ENCODE data around the gene SLX4. TPM values are rescaled to one million over a fixed set of nuclear protein-coding genes. Genes with fewer than 3 reads are reported as not detected.

SLX4 gene
- polyA plus RNA-seq, 2 of the 4 experiments (the other 2 are of a cell fraction), result 3.0 to 5.0 TPM

- Histone ChIP-seq H3K27ac (no peak overlapping the region), H3K4me2 (no peak overlapping the region), H3K9me3 (peaks cover 6% of the 10 kb centered on the region; the same call in 1 of the 3 replicates), H3K4me1 (no peaks in the 10 kb centered on the region), H3K4me3 (no peak overlapping the region)
- WGBS (ENCODE audit: missing lambda C conversion rate), result 95% methylated on average over 7 of the region's 11 CpGs
- no peak for TF ChIP-seq HES2 (IDR thresholded peaks at IDR 0.05)
- no peak for TF ChIP-seq PBX3 (IDR thresholded peaks at IDR 0.05)
- TF ChIP-seq CEBPB (IDR thresholded peaks at IDR 0.05), result no peak
- no peak for TF ChIP-seq FOSB (CRISPR knock-in tag; IDR thresholded peaks at IDR 0.05)
- TF ChIP-seq JUN (IDR thresholded peaks at IDR 0.05), result no peak
- TF ChIP-seq ESRRA (IDR thresholded peaks at IDR 0.05; ENCODE audit: borderline replicate concordance, low read length), result no peak
- no peak for TF ChIP-seq RARB (CRISPR knock-in tag; IDR thresholded peaks at IDR 0.05)
- TF ChIP-seq CBX2 (IDR thresholded peaks at IDR 0.05; ENCODE audit: borderline replicate concordance, low read depth), result no peak
- TF ChIP-seq SMC3 (IDR thresholded peaks at IDR 0.05), result no peak
- TF ChIP-seq HOXA7 (CRISPR knock-in tag; IDR thresholded peaks at IDR 0.05), result no peak
- no peak for TF ChIP-seq MAX (IDR thresholded peaks at IDR 0.05)
- no peak for TF ChIP-seq HMGXB4 (CRISPR knock-in tag; IDR thresholded peaks at IDR 0.05; ENCODE audit: borderline replicate concordance)
- TF ChIP-seq TP53 (CRISPR knock-in tag; IDR thresholded peaks at IDR 0.05), result no peak
- TF ChIP-seq EHMT2 (IDR thresholded peaks at IDR 0.05; ENCODE audit: low read depth), result no peak
- no peak for TF ChIP-seq KDM5A (IDR thresholded peaks at IDR 0.05)
- no peak for TF ChIP-seq HOXB13 (CRISPR knock-in tag; IDR thresholded peaks at IDR 0.05; ENCODE audit: low read depth)
- DNase-seq (ENCODE audit: low read depth in 1 of 2, low spot score in 1 of 2), result no peak
- CTCF ChIA-PET, result interaction anchor here (1.1 kb wide), 1 partner anchor 11 kb away, joined by 3 read pairs; no protein-coding TSS in a partner anchor
- no peak for ATAC-seq
- FAIRE-seq, result no peak
- POLR2A ChIA-PET, result no interaction called here
These were observed 16.3 kb downstream of the SLX4 start for GRCh38 chr16:3595110-3595486.

- ATAC-seq, result no peak
- no peak for FAIRE-seq
- Histone ChIP-seq H3K4me2 (no peak overlapping the region), H3K4me3 (no peak overlapping the region), H3K9me3 (peaks cover under 1% of the 10 kb centered on the region; the same call in 1 of the 3 replicates), H3K27ac (no peak overlapping the region), H3K4me1 (no peaks in the 10 kb centered on the region)
- TF ChIP-seq RNF2 (IDR thresholded peaks at IDR 0.05; ENCODE audit: borderline replicate concordance, low read depth) (no peak), FOSL2 (IDR thresholded peaks at IDR 0.05) (no peak), FOSL2 (CRISPR knock-in tag; IDR thresholded peaks at IDR 0.05) (no peak), CTCF (IDR thresholded peaks at IDR 0.05) (no peak)
- ChIA-PET CTCF (interaction anchor here (1.1 kb wide), 1 partner anchor 11 kb away, joined by 3 read pairs; no protein-coding TSS in a partner anchor), POLR2A (no interaction called here)
- 85% methylated on average over 16 of the region's 22 CpGs for WGBS (ENCODE audit: missing lambda C conversion rate)
- no peak for DNase-seq (ENCODE audit: low read depth in 1 of 2, low spot score in 1 of 2)
These were observed 16.9 kb downstream of the SLX4 start for GRCh38 chr16:3594316-3595109.
